ENCODE measurements around the gene ARMC3. TPM values are rescaled to one million over a fixed set of nuclear protein-coding genes. Genes with fewer than 3 reads are reported as not detected.
A peak's percentile ranks its signal among the peaks of the same experiment; 100 is the strongest.

ARMC3 gene
- total and polyA plus RNA-seq, 8 donors = 1.6 to 10.0 (median 8.4) TPM; not detected in 1

- H3K27me3 ChIP-seq = no peaks in the 10 kb centered on the region
- TF ChIP-seq CTCF (IDR thresholded peaks at IDR 0.05) = no peak
- no peak overlapping the region for H3K27ac ChIP-seq
- no peaks in the 10 kb centered on the region for H3K36me3 ChIP-seq
- H3K4me1 ChIP-seq = no peaks in the 10 kb centered on the region
- H3K9me3 ChIP-seq = no peaks in the 10 kb centered on the region
- no peak overlapping the region for H3K4me3 ChIP-seq
- ATAC-seq = no peak
- intact Hi-C loops (cut with DNase I) = no loop called here
- DNase-seq = no peak
Observed at GRCh38 chr10:22978287-22978686, 50.4 kb downstream of the ARMC3 start.

- no peak for ATAC-seq
- intact Hi-C loops (cut with DNase I) = no loop called here
- Histone ChIP-seq H3K27me3 (no peaks in the 10 kb centered on the region), H3K4me1 (peaks cover 0 to 1% of the 10 kb centered on the region in 2 donors), H3K4me3 (no peak overlapping the region), H3K27ac (no peak overlapping the region), H3K9me3 (no peaks in the 10 kb centered on the region), H3K36me3 (no peaks in the 10 kb centered on the region)
- no peak for DNase-seq
- no peak for TF ChIP-seq CTCF (IDR thresholded peaks at IDR 0.05)
Observed at GRCh38 chr10:22978918-22979317, 51.1 kb downstream of the ARMC3 start.

- Histone ChIP-seq H3K36me3 (no peaks in the 10 kb centered on the region), H3K9me3 (no peaks in the 10 kb centered on the region), H3K27ac (no peak overlapping the region), H3K4me1 (peaks cover 0 to 4% of the 10 kb centered on the region in 2 donors), H3K27me3 (no peaks in the 10 kb centered on the region), H3K4me3 (no peak overlapping the region)
- intact Hi-C loops (cut with DNase I) = loop anchor here in 1 of 2 donors (10.0 kb wide), 1 partner anchor 416 kb away; no protein-coding TSS in a partner anchor
- TF ChIP-seq CTCF (IDR thresholded peaks at IDR 0.05) = no peak
- ATAC-seq (no peak), DNase-seq (no peak)
Observed at GRCh38 chr10:22980822-22981221, 53.0 kb downstream of the ARMC3 start.

GRCh38 chr10:22984066-22984465, 56.2 kb downstream of the ARMC3 start:
- H3K4me3 ChIP-seq = no peak overlapping the region
- no peak overlapping the region for H3K27ac ChIP-seq
- H3K9me3 ChIP-seq = no peaks in the 10 kb centered on the region
- H3K4me1 ChIP-seq = peaks cover 0 to 11% of the 10 kb centered on the region in 2 donors
- no peak for TF ChIP-seq CTCF (IDR thresholded peaks at IDR 0.05)
- intact Hi-C loops (cut with DNase I) = loop anchor here in 1 of 2 donors (10.0 kb wide), 1 partner anchor 419 kb away; no protein-coding TSS in a partner anchor
- H3K36me3 ChIP-seq = no peaks in the 10 kb centered on the region
- DNase-seq = peak in 2 of 4 donors; percentile 28 to 40
- no peak for ATAC-seq
- H3K27me3 ChIP-seq = no peaks in the 10 kb centered on the region

GRCh38 chr10:22986771-22987542, 59.1 kb downstream of the ARMC3 start:
- no peaks in the 10 kb centered on the region for H3K9me3 ChIP-seq
- peaks cover 0 to 8% of the 10 kb centered on the region in 2 donors for H3K27me3 ChIP-seq
- intact Hi-C loops (cut with DNase I) = loop anchor here in 1 of 2 donors (10.0 kb wide), 1 partner anchor 422 kb away; no protein-coding TSS in a partner anchor
- H3K27ac ChIP-seq = no peak overlapping the region
- TF ChIP-seq CTCF (IDR thresholded peaks at IDR 0.05) = peak in 1 of 2 donors; percentile 19
- H3K36me3 ChIP-seq = no peaks in the 10 kb centered on the region
- ATAC-seq (peak; percentile 41), DNase-seq (peak in 2 of 4 donors; percentile 22 to 47)
- H3K4me1 ChIP-seq = peaks cover 0 to 11% of the 10 kb centered on the region in 2 donors
- no peak overlapping the region for H3K4me3 ChIP-seq

Data from left lung (tissue), 10 donors.